ENCODE results near the gene MTHFD1L.

DNA sequence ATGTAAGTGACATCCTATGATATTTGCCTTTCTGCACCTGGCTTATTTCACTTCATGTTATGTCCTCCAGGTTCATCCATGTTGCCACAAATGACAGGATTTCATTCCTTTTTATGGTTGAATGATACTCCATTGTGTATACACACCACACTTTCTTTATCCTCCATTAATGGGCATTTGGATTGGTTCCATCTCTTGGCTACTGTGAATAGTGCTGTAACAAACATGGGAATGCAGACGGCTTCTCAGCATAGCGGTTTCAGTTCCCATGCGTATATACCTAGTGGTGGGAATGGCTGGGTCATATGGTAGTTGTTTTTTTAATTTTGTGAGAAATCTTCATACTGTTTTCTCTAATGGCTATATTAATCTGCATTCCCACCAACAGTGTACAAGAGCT, 14.8 kb downstream of the MTHFD1L start:
- TF ChIP-seq, protein P1, sequence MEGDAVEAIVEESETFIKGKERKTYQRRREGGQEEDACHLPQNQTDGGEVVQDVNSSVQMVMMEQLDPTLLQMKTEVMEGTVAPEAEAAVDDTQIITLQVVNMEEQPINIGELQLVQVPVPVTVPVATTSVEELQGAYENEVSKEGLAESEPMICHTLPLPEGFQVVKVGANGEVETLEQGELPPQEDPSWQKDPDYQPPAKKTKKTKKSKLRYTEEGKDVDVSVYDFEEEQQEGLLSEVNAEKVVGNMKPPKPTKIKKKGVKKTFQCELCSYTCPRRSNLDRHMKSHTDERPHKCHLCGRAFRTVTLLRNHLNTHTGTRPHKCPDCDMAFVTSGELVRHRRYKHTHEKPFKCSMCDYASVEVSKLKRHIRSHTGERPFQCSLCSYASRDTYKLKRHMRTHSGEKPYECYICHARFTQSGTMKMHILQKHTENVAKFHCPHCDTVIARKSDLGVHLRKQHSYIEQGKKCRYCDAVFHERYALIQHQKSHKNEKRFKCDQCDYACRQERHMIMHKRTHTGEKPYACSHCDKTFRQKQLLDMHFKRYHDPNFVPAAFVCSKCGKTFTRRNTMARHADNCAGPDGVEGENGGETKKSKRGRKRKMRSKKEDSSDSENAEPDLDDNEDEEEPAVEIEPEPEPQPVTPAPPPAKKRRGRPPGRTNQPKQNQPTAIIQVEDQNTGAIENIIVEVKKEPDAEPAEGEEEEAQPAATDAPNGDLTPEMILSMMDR (conservative IDR thresholded peaks at IDR 0.05 in 1 of 2, IDR thresholded peaks at IDR 0.05 in 1 of 2; ENCODE audit: extremely low read depth in 1 of 2, insufficient read depth in 1 of 2, low read depth in 1 of 2, low read length in 2 of 2): no peak
- no peak for TF ChIP-seq EZH2 (IDR thresholded peaks at IDR 0.05; ENCODE audit: borderline replicate concordance, low read length)

Measured in mammary epithelial cell (primary cell).